GM12874 (cell line): ENCODE results near the gene CDC26.

ENCODE experiments used
- TF ChIP-seq, protein P1 (sequence below): IDR thresholded peaks from 2 replicates; pipeline ENCODE4 v1.5.1; 2011; ENCODE audit warnings: low read depth, mild to moderate bottlenecking, control low read depth, low read length, moderate library complexity; ENCODE audit not compliant: insufficient read depth

The CDC26 gene

DNA sequence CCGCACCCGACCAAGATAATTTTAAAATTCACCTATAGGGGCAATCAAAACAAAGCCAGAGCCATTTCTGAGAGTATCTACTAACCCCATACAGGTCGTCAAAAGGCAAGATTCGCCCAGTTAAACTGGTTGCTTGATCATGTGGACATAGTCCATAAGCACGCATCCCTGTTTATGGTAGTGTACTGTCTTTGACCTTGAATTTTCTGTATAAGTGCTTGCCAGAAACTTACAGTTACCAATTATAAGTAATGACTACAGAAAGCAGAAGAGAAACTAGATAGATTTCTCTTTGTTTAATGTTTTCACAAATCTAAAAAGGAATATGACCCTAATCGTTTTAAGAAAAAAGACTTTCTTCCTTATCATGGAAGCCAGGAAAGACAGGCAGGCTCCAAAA is 28.4 kb downstream of the CDC26 start:
- TF ChIP-seq, protein P1, sequence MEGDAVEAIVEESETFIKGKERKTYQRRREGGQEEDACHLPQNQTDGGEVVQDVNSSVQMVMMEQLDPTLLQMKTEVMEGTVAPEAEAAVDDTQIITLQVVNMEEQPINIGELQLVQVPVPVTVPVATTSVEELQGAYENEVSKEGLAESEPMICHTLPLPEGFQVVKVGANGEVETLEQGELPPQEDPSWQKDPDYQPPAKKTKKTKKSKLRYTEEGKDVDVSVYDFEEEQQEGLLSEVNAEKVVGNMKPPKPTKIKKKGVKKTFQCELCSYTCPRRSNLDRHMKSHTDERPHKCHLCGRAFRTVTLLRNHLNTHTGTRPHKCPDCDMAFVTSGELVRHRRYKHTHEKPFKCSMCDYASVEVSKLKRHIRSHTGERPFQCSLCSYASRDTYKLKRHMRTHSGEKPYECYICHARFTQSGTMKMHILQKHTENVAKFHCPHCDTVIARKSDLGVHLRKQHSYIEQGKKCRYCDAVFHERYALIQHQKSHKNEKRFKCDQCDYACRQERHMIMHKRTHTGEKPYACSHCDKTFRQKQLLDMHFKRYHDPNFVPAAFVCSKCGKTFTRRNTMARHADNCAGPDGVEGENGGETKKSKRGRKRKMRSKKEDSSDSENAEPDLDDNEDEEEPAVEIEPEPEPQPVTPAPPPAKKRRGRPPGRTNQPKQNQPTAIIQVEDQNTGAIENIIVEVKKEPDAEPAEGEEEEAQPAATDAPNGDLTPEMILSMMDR: no peak

DNA sequence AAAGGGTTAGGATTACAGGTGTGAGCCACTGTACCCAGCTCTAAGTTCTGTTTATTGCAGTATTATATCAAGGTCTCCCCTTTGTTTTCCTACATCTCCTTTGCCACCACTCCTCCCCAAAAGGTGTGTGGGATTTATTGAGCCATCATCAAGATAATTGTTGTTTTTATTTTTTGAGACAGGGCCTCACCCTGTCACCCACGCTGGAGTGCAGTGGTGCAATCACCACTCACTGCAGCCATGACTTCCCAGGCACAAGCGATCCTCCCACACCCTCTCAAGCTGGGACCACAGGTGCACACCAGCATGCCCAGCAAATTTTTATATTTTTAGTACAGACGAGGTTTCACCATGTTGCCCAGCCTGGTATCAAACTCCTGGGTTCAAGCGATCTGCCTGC is 29.5 kb downstream of the CDC26 start:
- TF ChIP-seq, protein P1: no peak

DNA sequence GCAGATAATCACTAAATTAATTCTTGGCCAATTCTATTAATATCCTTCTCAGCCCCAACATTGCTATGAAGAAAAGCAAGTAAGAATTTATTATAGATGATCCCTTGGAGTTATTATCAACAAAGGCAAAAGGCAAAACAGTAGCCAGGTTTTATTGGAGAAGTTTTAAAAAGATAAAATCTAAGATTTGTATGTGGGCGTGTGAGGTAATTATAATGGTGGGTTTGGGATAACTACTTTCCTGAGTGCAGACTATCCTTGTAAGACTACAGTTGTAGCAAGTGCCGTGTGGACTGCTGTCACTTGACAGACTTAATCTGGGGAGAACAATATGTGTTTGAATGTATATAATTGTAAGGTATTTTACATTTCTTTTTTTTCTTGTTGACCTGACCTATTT is 30.8 kb downstream of the CDC26 start:
- TF ChIP-seq, protein P1: no peak

DNA sequence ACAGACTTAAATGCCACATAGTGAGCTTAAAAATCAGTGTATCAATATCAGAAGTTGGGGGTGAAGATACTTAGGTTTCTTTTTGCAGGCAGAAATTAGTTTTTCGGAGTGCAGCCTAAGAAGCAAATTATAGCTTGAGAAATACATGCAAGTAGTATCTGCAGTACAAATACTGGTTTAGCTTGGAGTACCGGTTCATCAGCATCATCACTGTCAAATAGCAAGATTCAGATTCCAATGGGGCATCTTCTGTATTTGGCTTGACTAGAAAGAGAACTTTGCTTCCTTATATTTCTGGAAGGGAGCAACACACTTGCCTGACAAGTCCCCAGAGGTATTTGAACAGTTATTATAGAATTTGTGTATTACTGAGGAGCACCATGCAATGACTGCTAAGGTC is 34.2 kb downstream of the CDC26 start:
- TF ChIP-seq, protein P1: no peak

GRCh38 chr9:113238859-113239232 is 36.5 kb downstream of the CDC26 start:
- TF ChIP-seq, protein P1: no peak

- TF ChIP-seq, protein P1: no peak
These were observed 37.0 kb downstream of the CDC26 start for GRCh38 chr9:113238202-113238858.

- TF ChIP-seq, protein P1: no peak
These were observed 38.3 kb downstream of the CDC26 start for GRCh38 chr9:113237026-113237425.

- TF ChIP-seq, protein P1: no peak
These were observed 43.7 kb downstream of the CDC26 start for GRCh38 chr9:113231701-113232100.
